ENCODE measurements around the gene PTPRT. TPM values are rescaled to one million over a fixed set of nuclear protein-coding genes. Genes with fewer than 3 reads are reported as not detected.

The PTPRT gene
- total RNA-seq, 1 donor from 2014 or later, result not detected

- DNase-seq (ENCODE audit: extremely low read depth, low read depth, low spot score), result no peak
Measured at GRCh38 chr20:42588847-42589246, 600.9 kb downstream of the PTPRT start.

- DNase-seq (ENCODE audit: extremely low read depth, low read depth, low spot score), result no peak
Measured at GRCh38 chr20:42587427-42587826, 602.3 kb downstream of the PTPRT start.

- no peak for DNase-seq (ENCODE audit: extremely low read depth, low read depth, low spot score)
Measured at GRCh38 chr20:42581311-42581710, 608.4 kb downstream of the PTPRT start.

GRCh38 chr20:42576167-42576566 lies 613.5 kb downstream of the PTPRT start:
- no peak for DNase-seq (ENCODE audit: extremely low read depth, low read depth, low spot score)

DNA sequence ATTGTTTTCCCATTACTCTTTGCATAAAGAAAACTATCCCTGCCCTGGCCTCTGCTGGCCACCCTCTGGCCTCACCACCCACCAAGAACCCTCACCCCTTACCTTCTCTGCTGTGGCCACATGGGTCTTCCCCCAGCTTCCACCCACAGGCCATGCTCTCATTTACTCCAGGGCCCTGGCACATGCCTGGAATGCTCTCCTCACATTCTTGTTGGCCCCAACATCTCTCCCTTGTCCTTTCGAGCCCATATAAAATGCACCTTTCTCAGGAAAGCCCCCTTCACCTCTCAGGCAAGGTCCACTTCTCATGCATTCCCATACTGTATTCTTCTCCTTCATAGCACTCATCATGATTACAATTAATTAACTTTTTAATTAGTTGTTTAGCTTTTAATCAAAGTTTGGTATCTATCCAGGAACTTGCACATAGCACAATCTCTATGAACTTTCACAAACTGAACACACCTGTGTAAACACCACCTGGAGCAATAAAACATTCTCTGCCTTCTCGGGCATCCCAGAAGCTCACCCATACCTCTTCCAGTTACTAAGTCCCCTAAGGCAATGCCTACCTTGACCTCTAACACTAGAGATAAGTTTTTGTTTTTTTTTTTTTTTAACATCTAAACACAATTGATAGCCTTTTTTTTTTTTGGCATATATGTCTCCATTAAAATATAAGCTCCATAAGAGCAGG lies 617.2 kb downstream of the PTPRT start:
- DNase-seq (ENCODE audit: extremely low read depth, low read depth, low spot score), result no peak

- no peak for DNase-seq (ENCODE audit: extremely low read depth, low read depth, low spot score)
Measured at GRCh38 chr20:42567409-42567808, 622.3 kb downstream of the PTPRT start.

- no peak for DNase-seq (ENCODE audit: extremely low read depth, low read depth, low spot score)
Measured at GRCh38 chr20:42565235-42565995, 624.3 kb downstream of the PTPRT start.

- no peak for DNase-seq (ENCODE audit: extremely low read depth, low read depth, low spot score)
Measured at GRCh38 chr20:42559665-42560064, 630.0 kb downstream of the PTPRT start.

- no peak for DNase-seq (ENCODE audit: extremely low read depth, low read depth, low spot score)
Measured at GRCh38 chr20:42556575-42556974, 633.1 kb downstream of the PTPRT start.

DNA sequence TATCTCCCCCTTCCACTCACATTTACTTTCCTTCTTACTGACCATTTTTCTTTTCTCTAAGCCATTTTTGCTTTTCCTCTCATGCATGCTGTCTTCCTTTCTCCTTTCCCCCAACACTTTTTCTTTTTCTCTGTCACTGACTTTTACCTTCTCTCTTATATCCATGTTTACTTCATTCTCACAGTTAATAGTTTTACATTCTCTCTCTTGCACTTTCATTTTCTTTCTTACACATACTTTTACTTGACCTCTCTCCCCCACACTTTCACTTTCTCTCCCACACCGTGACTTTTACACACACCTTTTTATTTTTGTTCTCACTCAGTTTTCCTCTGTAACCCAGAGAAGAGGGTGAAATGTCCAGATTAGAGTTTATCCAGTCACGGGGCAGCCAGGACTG lies 636.3 kb downstream of the PTPRT start:
- no peak for DNase-seq (ENCODE audit: extremely low read depth, low read depth, low spot score)

DNA sequence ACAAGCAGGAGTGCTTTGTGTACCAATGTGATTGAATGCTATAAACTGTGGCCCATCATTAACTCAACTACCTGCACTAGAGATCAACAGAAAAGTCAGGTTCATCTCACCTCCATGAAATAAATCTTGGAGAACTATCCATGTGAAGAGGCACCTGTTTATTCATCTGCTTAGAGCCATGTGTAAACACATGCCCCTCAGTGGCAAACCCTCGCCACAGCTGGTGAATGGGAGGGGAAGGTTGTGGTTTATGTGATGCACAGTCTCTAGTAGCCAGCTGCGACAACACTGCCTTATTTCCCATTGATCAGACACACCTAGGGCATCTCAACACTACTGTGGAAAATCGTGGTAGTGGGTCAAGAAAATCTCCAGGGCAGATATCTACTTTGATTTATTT lies 640.2 kb downstream of the PTPRT start:
- DNase-seq (ENCODE audit: extremely low read depth, low read depth, low spot score), result no peak

DNA sequence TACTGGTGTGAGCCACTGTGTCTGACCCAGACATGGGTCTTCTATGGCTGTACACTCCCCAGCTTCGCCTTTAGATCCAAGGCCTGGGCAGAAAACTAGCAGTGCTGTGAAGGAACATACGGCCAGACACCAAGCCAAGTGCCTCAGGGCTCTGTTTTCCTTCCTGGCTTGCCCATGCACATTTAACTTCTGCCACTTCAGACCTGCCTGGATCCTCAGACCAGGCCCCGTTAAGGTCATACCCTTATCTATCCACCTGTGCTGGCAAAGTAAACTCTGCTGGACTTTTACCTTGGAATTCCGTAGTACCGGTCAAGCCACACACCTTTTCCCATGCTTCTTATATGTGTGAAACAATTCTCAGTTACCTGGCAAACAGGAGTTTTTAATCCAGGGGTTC lies 644.8 kb downstream of the PTPRT start:
- no peak for DNase-seq (ENCODE audit: extremely low read depth, low read depth, low spot score)

GRCh38 chr20:42532831-42533230 lies 656.9 kb downstream of the PTPRT start:
- DNase-seq (ENCODE audit: extremely low read depth, low read depth, low spot score), result no peak

GRCh38 chr20:42531508-42531961 lies 658.2 kb downstream of the PTPRT start:
- DNase-seq (ENCODE audit: extremely low read depth, low read depth, low spot score), result no peak

GRCh38 chr20:42530855-42531448 lies 658.8 kb downstream of the PTPRT start:
- DNase-seq (ENCODE audit: extremely low read depth, low read depth, low spot score), result no peak

- no peak for DNase-seq (ENCODE audit: extremely low read depth, low read depth, low spot score)
Measured at GRCh38 chr20:42530191-42530590, 659.5 kb downstream of the PTPRT start.

DNA sequence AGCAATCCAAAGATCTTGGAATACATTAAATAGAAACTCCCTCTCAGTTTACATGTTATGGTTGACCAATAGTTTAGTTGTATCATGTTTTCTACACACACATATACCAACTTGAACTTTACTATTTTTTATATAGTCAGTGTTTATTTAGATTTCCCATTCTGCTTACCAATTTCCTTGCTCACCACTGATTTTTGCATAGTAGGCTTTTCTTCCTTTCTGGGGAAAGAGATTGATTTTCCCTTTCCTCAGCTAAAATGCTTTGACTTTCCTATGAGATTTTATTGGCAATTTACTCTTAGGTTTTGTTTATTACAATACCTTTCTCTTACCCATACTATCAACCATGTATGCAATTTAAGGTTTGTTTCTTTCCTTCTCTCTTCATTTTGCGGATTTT lies 665.6 kb downstream of the PTPRT start:
- DNase-seq (ENCODE audit: extremely low read depth, low read depth, low spot score), result no peak

DNA sequence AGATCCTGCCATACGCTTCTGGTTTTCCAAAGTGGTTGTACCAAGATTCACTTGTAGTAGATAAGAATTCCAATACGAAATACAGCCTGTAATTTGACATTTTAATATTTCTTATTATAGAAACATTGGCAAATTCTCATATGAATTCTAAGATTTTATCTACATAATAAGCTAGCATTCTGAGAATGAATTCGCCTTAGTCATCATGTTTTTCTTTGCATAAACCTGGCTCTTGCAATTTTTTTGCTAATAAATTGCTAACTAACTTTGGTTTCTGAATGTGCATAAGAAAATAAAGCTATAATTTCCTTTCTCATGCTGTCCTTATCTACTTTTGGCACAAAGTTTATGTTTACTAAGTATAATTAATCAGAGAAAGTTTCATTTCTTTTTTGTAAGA lies 673.0 kb downstream of the PTPRT start:
- no peak for DNase-seq (ENCODE audit: extremely low read depth, low read depth, low spot score)

- DNase-seq (ENCODE audit: extremely low read depth, low read depth, low spot score), result no peak
Measured at GRCh38 chr20:42510686-42511085, 679.0 kb downstream of the PTPRT start.

DNA sequence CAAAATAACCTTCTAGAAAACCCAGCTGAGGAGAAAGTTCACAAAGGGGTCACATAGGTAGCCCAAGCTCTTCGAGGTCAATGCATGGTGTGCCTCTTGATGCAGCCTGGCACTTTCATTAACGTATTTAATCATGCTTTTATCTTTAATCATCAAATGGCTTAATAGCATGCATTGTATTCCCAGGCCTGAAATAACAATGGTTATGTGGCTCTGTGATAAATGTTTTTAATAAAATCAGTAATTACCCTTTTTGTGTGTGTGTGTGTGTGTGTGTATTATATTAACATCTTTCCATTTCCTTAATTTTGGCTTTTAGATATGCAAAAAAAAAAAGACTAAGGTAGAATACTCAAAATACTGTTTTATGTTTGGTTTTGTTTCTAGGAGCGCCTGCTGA lies 681.8 kb downstream of the PTPRT start:
- no peak for DNase-seq (ENCODE audit: extremely low read depth, low read depth, low spot score)

GRCh38 chr20:42506397-42506796 lies 683.3 kb downstream of the PTPRT start:
- no peak for DNase-seq (ENCODE audit: extremely low read depth, low read depth, low spot score)

GRCh38 chr20:42502591-42502990 lies 687.1 kb downstream of the PTPRT start:
- no peak for DNase-seq (ENCODE audit: extremely low read depth, low read depth, low spot score)

All from glomerular endothelial cell (primary cell).